ENCODE measurements around the gene BDNF. TPM values are rescaled to one million over a fixed set of nuclear protein-coding genes. Genes with fewer than 3 reads are reported as not detected.

BDNF gene
- polyA plus RNA-seq, 1 donor: 1.4 TPM

DNA sequence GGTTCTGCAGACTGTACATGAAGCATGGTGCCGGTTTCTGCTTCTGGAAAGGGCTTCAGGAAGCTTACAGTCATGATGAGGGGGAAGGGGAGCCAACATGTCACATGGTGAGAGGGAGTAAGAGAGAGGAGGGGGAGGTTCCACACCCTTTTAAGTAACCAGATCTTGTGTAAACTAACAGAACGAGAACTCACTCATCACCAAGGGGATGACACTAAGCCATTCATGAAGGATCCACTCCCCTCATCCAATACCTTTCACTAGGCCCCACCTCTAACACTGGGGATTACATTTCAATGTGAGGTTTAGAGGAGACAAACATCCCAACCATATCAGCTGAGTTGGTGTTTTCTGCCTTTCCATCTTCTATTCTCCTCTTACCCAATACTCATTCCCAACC is 83.5 kb downstream of the BDNF start:
- H3K36me3 ChIP-seq (ENCODE audit: control insufficient read depth, insufficient read depth, low read length): no peaks in the 10 kb centered on the region
- no peak overlapping the region for H3K4me3 ChIP-seq (ENCODE audit: low read length)
- no peak overlapping the region for H3K27ac ChIP-seq (ENCODE audit: low read length)
- no peak for DNase-seq
- no peaks in the 10 kb centered on the region for H3K9me3 ChIP-seq (ENCODE audit: control insufficient read depth, low read depth, low read length)
- H3K27me3 ChIP-seq (ENCODE audit: control insufficient read depth, insufficient read depth, low read length): no peaks in the 10 kb centered on the region
- WGBS (ENCODE audit: insufficient coverage, low lambda C conversion rate): no CpG with 5 or more reads among the region's 2 CpGs
- no peaks in the 10 kb centered on the region for H3K4me1 ChIP-seq (ENCODE audit: control insufficient read depth, insufficient read depth, low read length)

DNA sequence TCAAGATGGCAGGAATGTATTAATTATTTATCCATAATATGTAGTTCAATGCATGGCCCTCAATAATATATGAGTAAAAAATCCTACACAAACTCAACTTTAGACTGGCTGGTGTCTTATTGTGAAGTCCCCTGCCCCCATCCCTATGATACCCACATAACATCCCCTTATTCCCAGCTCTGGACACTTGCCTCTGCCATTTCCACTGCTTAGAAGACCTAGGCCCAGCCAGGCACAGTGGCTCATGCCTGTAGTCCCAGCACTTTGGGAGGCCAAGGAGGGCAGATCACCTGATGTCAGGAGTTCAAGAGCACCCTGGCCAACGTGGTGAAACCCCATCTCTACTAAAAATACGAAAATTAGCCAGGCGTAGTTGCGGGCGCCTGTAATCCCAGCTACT is 84.4 kb downstream of the BDNF start:
- no peak overlapping the region for H3K4me3 ChIP-seq (ENCODE audit: low read length)
- H3K4me1 ChIP-seq (ENCODE audit: control insufficient read depth, insufficient read depth, low read length): no peaks in the 10 kb centered on the region
- no peaks in the 10 kb centered on the region for H3K36me3 ChIP-seq (ENCODE audit: control insufficient read depth, insufficient read depth, low read length)
- H3K27me3 ChIP-seq (ENCODE audit: control insufficient read depth, insufficient read depth, low read length): no peaks in the 10 kb centered on the region
- WGBS (ENCODE audit: insufficient coverage, low lambda C conversion rate): no CpG with 5 or more reads among the region's 5 CpGs
- no peaks in the 10 kb centered on the region for H3K9me3 ChIP-seq (ENCODE audit: control insufficient read depth, low read depth, low read length)
- DNase-seq: no peak
- no peak overlapping the region for H3K27ac ChIP-seq (ENCODE audit: low read length)

DNA sequence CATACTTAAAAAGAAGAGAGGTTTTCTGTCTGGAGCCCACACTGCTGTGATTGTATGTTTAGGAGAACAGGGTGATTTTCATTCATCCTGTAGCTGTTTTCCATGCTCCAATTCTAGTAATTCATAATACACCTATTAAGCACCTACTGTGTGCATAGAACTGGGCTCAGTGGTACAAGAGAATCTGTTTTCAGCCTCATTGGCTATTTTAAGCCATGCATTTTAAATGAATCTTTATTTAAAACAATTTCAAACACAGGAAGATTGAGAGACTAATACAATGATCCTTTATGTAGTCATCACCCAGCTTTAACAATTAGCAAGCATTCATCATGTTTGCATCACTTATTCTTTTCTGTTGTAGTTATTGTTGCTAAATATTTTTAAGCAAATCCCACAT is 86.2 kb downstream of the BDNF start:
- no peak overlapping the region for H3K27ac ChIP-seq (ENCODE audit: low read length)
- no peak overlapping the region for H3K4me3 ChIP-seq (ENCODE audit: low read length)
- H3K27me3 ChIP-seq (ENCODE audit: control insufficient read depth, insufficient read depth, low read length): no peaks in the 10 kb centered on the region
- no peaks in the 10 kb centered on the region for H3K36me3 ChIP-seq (ENCODE audit: control insufficient read depth, insufficient read depth, low read length)
- H3K4me1 ChIP-seq (ENCODE audit: control insufficient read depth, insufficient read depth, low read length): no peaks in the 10 kb centered on the region
- DNase-seq: no peak
- no peaks in the 10 kb centered on the region for H3K9me3 ChIP-seq (ENCODE audit: control insufficient read depth, low read depth, low read length)

DNA sequence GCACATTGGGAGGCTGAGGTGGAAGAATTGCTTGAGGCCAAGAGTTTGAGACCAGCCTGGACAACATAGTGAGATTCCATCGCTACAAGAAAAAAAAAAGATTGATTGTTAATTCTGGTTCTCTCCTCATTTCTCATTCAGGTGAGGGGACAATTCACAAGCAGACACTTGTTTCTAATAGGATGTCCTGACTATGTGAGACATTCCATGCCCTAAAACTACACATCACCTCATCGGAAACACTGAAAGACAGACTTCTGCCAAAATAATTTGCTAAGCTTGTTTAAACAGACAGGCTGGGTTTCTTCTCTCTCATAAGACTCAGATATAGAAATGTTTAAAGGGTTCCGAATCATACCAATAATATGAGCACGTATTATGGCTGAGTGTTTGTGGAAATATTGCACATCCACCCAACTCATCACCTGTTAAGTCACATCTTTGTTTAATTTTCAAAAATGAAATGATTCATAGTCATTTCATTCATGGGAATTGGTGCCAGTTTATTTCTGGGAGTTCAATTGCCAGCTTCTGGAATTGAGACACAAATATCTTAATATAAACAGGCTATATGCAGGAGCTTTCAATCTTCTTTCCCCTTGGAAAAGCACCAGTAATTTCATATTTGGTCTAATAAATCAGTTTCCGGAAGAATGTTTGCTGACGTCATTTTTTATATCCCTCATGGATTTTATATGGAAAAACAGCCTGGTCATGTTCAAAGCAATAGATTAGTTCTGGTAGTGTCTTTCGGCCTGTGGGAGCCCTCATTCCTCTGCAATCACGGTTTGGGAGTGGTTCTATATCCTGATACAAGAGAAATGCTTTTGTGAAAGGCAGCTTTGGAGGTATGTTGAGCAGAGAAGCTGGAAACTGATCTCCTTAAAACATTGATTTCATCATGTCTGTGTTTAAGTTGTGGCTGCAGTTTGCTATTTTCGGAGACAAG is 87.0 kb downstream of the BDNF start:
- no peaks in the 10 kb centered on the region for H3K4me1 ChIP-seq (ENCODE audit: control insufficient read depth, insufficient read depth, low read length)
- no peaks in the 10 kb centered on the region for H3K36me3 ChIP-seq (ENCODE audit: control insufficient read depth, insufficient read depth, low read length)
- no peaks in the 10 kb centered on the region for H3K27me3 ChIP-seq (ENCODE audit: control insufficient read depth, insufficient read depth, low read length)
- no peak overlapping the region for H3K4me3 ChIP-seq (ENCODE audit: low read length)
- WGBS (ENCODE audit: insufficient coverage, low lambda C conversion rate): 100% methylated on average over 1 of the region's 9 CpGs
- DNase-seq: no peak
- no peaks in the 10 kb centered on the region for H3K9me3 ChIP-seq (ENCODE audit: control insufficient read depth, low read depth, low read length)
- no peak overlapping the region for H3K27ac ChIP-seq (ENCODE audit: low read length)

DNA sequence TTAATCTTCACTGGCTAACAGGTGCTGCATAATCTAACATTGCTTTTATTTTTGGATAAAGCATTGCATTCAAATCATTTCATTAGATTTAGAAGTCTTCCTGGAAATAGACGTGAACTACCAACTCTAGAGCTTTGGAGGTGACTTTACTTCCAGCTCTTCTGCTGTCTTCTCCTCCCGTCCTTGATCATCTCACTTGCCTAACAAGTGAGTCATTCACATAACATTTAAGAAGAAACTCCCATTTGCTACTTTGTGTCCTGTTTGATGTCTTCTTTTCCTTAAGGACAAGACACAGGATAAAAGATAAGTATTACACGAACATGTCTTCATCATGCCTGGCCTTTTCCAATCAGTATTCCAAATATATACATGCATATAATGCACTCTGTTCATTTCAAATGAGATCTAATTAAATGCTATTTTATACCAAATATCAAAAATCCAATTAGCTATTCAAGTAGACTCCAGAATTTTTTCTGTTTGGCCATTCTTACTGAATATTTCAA is 88.3 kb downstream of the BDNF start:
- Histone ChIP-seq H3K4me3 (ENCODE audit: low read length) (no peak overlapping the region), H3K9me3 (ENCODE audit: control insufficient read depth, low read depth, low read length) (no peaks in the 10 kb centered on the region), H3K36me3 (ENCODE audit: control insufficient read depth, insufficient read depth, low read length) (no peaks in the 10 kb centered on the region), H3K27ac (ENCODE audit: low read length) (no peak overlapping the region), H3K4me1 (ENCODE audit: control insufficient read depth, insufficient read depth, low read length) (no peaks in the 10 kb centered on the region), H3K27me3 (ENCODE audit: control insufficient read depth, insufficient read depth, low read length) (no peaks in the 10 kb centered on the region)
- 100% methylated on average over 1 of the region's 3 CpGs for WGBS (ENCODE audit: insufficient coverage, low lambda C conversion rate)
- no peak for DNase-seq

DNA sequence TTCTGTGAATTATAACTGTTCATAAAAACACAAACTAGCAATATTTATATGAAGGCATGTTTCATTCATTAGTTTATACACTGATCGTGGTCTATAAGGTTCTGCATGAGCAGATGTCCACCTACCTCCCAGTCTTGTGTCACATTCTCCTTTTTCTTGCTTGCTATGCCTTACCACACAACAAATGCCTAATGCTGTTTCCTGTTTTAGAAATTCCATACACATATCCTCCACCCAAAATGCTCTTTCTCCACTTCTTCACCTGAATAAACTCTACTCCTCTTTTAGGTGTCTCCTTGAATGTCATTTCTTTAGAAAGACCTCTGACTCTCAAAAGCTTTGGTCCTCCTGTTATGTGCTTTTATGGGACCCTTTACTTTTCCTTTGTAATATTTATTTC is 88.9 kb downstream of the BDNF start:
- Histone ChIP-seq H3K36me3 (ENCODE audit: control insufficient read depth, insufficient read depth, low read length) (no peaks in the 10 kb centered on the region), H3K4me3 (ENCODE audit: low read length) (no peak overlapping the region), H3K4me1 (ENCODE audit: control insufficient read depth, insufficient read depth, low read length) (no peaks in the 10 kb centered on the region), H3K27ac (ENCODE audit: low read length) (no peak overlapping the region), H3K27me3 (ENCODE audit: control insufficient read depth, insufficient read depth, low read length) (no peaks in the 10 kb centered on the region), H3K9me3 (ENCODE audit: control insufficient read depth, low read depth, low read length) (no peaks in the 10 kb centered on the region)
- DNase-seq: no peak
- WGBS (ENCODE audit: insufficient coverage, low lambda C conversion rate): 63% methylated on average over 1 of the region's 1 CpG

DNA sequence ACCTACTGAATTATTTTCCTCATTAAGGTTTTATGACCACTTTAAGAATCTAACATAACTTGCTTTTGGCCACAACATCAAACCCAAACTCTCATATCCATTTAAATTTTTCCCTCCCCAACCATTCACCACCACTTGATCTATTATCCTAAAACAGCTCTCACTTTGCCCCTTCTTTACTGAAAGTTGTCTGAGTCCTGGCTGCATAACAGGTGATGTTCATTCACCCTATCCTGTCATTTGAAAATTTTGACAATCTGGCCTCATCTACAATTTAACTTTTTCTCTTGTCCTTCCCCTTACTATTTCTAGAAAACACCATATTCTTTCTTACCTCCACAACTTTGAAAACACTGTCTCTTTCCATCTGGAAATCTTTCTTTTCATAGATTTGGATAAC is 89.3 kb downstream of the BDNF start:
- Histone ChIP-seq H3K27ac (ENCODE audit: low read length) (no peak overlapping the region), H3K4me3 (ENCODE audit: low read length) (no peak overlapping the region), H3K4me1 (ENCODE audit: control insufficient read depth, insufficient read depth, low read length) (no peaks in the 10 kb centered on the region), H3K9me3 (ENCODE audit: control insufficient read depth, low read depth, low read length) (no peaks in the 10 kb centered on the region), H3K27me3 (ENCODE audit: control insufficient read depth, insufficient read depth, low read length) (no peaks in the 10 kb centered on the region), H3K36me3 (ENCODE audit: control insufficient read depth, insufficient read depth, low read length) (no peaks in the 10 kb centered on the region)
- no peak for DNase-seq

DNA sequence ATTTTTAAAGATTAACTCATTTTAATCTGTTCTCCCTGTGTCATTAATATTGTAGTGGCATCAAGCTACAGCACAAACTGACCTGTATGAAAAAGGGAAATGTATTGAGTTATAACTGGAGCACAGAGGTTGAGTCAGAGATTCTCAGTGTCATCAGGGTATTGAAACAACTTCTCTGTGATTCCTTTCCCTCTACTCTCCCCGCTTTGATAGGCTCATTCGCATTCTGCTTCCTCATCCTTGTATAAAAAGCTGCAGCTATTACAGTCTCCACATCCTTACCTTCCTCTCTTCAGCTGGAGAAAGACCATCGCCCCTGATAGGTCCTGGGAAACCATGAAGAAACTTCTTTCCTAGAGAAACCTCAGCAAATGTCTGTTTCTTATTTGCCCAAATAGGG is 90.0 kb downstream of the BDNF start:
- WGBS (ENCODE audit: insufficient coverage, low lambda C conversion rate): 89% methylated on average over 2 of the region's 3 CpGs
- Histone ChIP-seq H3K9me3 (ENCODE audit: control insufficient read depth, low read depth, low read length) (no peaks in the 10 kb centered on the region), H3K27me3 (ENCODE audit: control insufficient read depth, insufficient read depth, low read length) (no peaks in the 10 kb centered on the region), H3K4me1 (ENCODE audit: control insufficient read depth, insufficient read depth, low read length) (no peaks in the 10 kb centered on the region), H3K36me3 (ENCODE audit: control insufficient read depth, insufficient read depth, low read length) (no peaks in the 10 kb centered on the region), H3K27ac (ENCODE audit: low read length) (no peak overlapping the region), H3K4me3 (ENCODE audit: low read length) (no peak overlapping the region)
- no peak for DNase-seq

DNA sequence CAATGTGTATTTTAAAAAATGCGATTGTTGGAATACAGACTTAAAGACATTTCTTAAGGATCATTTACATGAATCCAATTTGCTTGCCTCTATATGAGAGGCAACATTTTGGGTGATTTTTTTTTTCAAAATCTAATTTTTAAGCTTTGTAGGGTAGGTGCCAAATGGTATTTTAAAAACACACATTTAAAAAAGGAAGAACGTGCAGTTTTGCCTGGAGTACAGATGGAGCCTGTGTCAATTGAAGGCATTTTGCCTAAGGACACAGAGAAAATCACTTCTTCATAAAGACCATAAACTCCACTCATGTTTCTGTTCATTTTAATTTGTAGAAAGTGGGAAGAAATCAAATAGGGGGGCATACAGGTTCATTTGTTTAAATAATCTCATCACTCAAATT is 91.3 kb downstream of the BDNF start:
- H3K4me1 ChIP-seq (ENCODE audit: control insufficient read depth, insufficient read depth, low read length): no peaks in the 10 kb centered on the region
- H3K36me3 ChIP-seq (ENCODE audit: control insufficient read depth, insufficient read depth, low read length): no peaks in the 10 kb centered on the region
- no peak overlapping the region for H3K4me3 ChIP-seq (ENCODE audit: low read length)
- no peak for DNase-seq
- H3K27ac ChIP-seq (ENCODE audit: low read length): no peak overlapping the region
- H3K9me3 ChIP-seq (ENCODE audit: control insufficient read depth, low read depth, low read length): no peaks in the 10 kb centered on the region
- 94% methylated on average over 2 of the region's 2 CpGs for WGBS (ENCODE audit: insufficient coverage, low lambda C conversion rate)
- no peaks in the 10 kb centered on the region for H3K27me3 ChIP-seq (ENCODE audit: control insufficient read depth, insufficient read depth, low read length)

DNA sequence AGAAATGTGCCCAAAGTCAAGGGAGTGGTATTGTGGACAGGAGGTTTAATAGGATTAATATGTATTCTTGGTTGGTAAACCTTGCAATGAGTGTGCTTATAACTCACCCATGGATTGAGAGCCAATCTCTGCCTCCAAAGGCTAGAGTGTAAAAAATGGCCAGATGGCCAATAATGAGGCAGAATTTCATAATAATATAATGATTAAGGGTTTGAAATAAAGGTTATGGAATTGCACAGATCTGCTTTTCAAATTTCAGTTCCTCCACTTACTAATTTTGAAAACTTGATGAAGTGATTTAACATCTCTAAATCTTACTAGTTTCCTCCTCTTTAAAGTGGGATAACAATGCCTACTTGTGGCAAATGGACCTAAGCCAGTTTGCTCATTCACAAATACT is 94.8 kb downstream of the BDNF start:
- no peaks in the 10 kb centered on the region for H3K27me3 ChIP-seq (ENCODE audit: control insufficient read depth, insufficient read depth, low read length)
- no peak overlapping the region for H3K27ac ChIP-seq (ENCODE audit: low read length)
- H3K36me3 ChIP-seq (ENCODE audit: control insufficient read depth, insufficient read depth, low read length): no peaks in the 10 kb centered on the region
- DNase-seq: no peak
- no peak overlapping the region for H3K4me3 ChIP-seq (ENCODE audit: low read length)
- no peaks in the 10 kb centered on the region for H3K4me1 ChIP-seq (ENCODE audit: control insufficient read depth, insufficient read depth, low read length)
- no peaks in the 10 kb centered on the region for H3K9me3 ChIP-seq (ENCODE audit: control insufficient read depth, low read depth, low read length)
